Calu3 (cell line): Measurements from ENCODE around the gene SH3PXD2A. TPM values are rescaled to one million over a fixed set of nuclear protein-coding genes. Genes with fewer than 3 reads are reported as not detected.
A peak's percentile ranks its signal among the peaks of the same experiment; 100 is the strongest.

Experiments
- BruUV-seq: library from RNA; stranded (reverse); fragments of 400-500 nt; replicated peaks from 2 replicates; lab custom pipeline; 2021; lab: Mats Ljungman, UMichigan
- CTCF ChIA-PET: fragments of 300-600 bp; sonication (Branson Sonifier 250); formaldehyde crosslinking; loops from one replicate; lab custom pipeline; 2022; ENCODE audit warnings: antibody characterized with exemption; lab: Charles Lee
- DNase-seq: peaks from one replicate; pipeline ENCODE4 v3.0.0; 2022
- H3K27ac Mint-ChIP-seq: one replicate; pipeline ENCODE4 v1.8.0; 2022; ENCODE audit warnings: mixed read lengths; ENCODE audit not compliant: unreplicated experiment
- H3K27me3 Mint-ChIP-seq: one replicate; pipeline ENCODE4 v1.8.0; 2022; ENCODE audit warnings: mixed read lengths; ENCODE audit not compliant: unreplicated experiment
- H3K36me3 Mint-ChIP-seq: one replicate; pipeline ENCODE4 v1.8.0; 2022; ENCODE audit warnings: mild to moderate bottlenecking, moderate library complexity, mixed read lengths; ENCODE audit not compliant: insufficient read depth, unreplicated experiment
- H3K4me1 Mint-ChIP-seq: one replicate; pipeline ENCODE4 v1.8.0; 2022; ENCODE audit warnings: mild to moderate bottlenecking, low read depth, mixed read lengths; ENCODE audit not compliant: unreplicated experiment
- H3K4me3 Mint-ChIP-seq: one replicate; pipeline ENCODE4 v1.8.0; 2022; ENCODE audit warnings: mild to moderate bottlenecking, low read depth, moderate library complexity, mixed read lengths; ENCODE audit not compliant: unreplicated experiment
- H3K9me3 Mint-ChIP-seq: one replicate; pipeline ENCODE4 v1.8.0; 2022; ENCODE audit warnings: low read depth, mixed read lengths; ENCODE audit not compliant: unreplicated experiment
- CTCF ChIP-seq: fragments of 200-600 bp; IDR thresholded peaks from one replicate; pipeline ENCODE4 v1.8.0; 2022; ENCODE audit warnings: antibody characterized with exemption; ENCODE audit not compliant: unreplicated experiment
- intact Hi-C: fragments of 100-400 bp; cut with micrococcal nuclease; formaldehyde crosslinking; loops from one replicate; pipeline ENCODE4 v1.10.0; 2022; ENCODE audit not compliant: unreplicated experiment
- total RNA-seq: library from RNA; stranded (reverse); gene quantifications from 2 replicates; pipeline ENCODE4 v1.2.3, GENCODE V29; 2022

Gene SH3PXD2A
- total RNA-seq, 1 experiment from 2014 or later, result 7.5 TPM

- intact Hi-C loops, result no loop called here
- no peak for TF ChIP-seq CTCF
- peaks cover 9% of the 10 kb centered on the region for H3K4me1 Mint-ChIP-seq
- BruUV-seq, result no TSS peak
- H3K9me3 Mint-ChIP-seq, result no peaks in the 10 kb centered on the region
- CTCF ChIA-PET, result interaction anchor here (0.9 kb wide), 1 partner anchor 9 kb away, joined by 3 read pairs; no protein-coding TSS in a partner anchor
- peak overlapping the region; percentile 86 for H3K27ac Mint-ChIP-seq
- peaks cover 17% of the 10 kb centered on the region for H3K36me3 Mint-ChIP-seq
- DNase-seq, result peak; percentile 43
- no peaks in the 10 kb centered on the region for H3K27me3 Mint-ChIP-seq
- peak overlapping the region; percentile 92 for H3K4me3 Mint-ChIP-seq
Observed at GRCh38 chr10:103661198-103661950, 194.0 kb downstream of the SH3PXD2A start.

- BruUV-seq, result TSS peak; percentile 16
- intact Hi-C loops, result no loop called here
- Mint-ChIP-seq H3K27ac (peak overlapping the region; percentile 86), H3K4me3 (peak overlapping the region; percentile 92), H3K27me3 (no peaks in the 10 kb centered on the region), H3K36me3 (peaks cover 15% of the 10 kb centered on the region), H3K9me3 (no peaks in the 10 kb centered on the region), H3K4me1 (peaks cover 9% of the 10 kb centered on the region)
- CTCF ChIA-PET, result interaction anchor here (0.9 kb wide), 1 partner anchor 10 kb away, joined by 3 read pairs; no protein-coding TSS in a partner anchor
- DNase-seq, result peak; percentile 50
- no peak for TF ChIP-seq CTCF
Observed at GRCh38 chr10:103660364-103661197, 194.8 kb downstream of the SH3PXD2A start.

- peak overlapping the region; percentile 86 for H3K27ac Mint-ChIP-seq
- CTCF ChIA-PET, result interaction anchor here (0.9 kb wide), 1 partner anchor 26 kb away, joined by 4 read pairs; no protein-coding TSS in a partner anchor
Observed at GRCh38 chr10:103659674-103660363, 195.6 kb downstream of the SH3PXD2A start.

More at GRCh38 chr10:103659674-103660363, 195.6 kb downstream of the SH3PXD2A start:
- intact Hi-C loops, result no loop called here
- H3K9me3 Mint-ChIP-seq, result no peaks in the 10 kb centered on the region
- TF ChIP-seq CTCF, result no peak
- H3K4me3 Mint-ChIP-seq, result peak overlapping the region; percentile 92
- BruUV-seq, result TSS peak; percentile 51
- DNase-seq, result peak; percentile 65
- no peaks in the 10 kb centered on the region for H3K27me3 Mint-ChIP-seq
- peaks cover 9% of the 10 kb centered on the region for H3K4me1 Mint-ChIP-seq
- peaks cover 15% of the 10 kb centered on the region for H3K36me3 Mint-ChIP-seq
